HCT116 (cell line): Measurements from ENCODE around the gene CA4. TPM values are rescaled to one million over a fixed set of nuclear protein-coding genes. Genes with fewer than 3 reads are reported as not detected.

Experiments used
- ATAC-seq: fragments of 200-7000 bp; cut with Tn5 transposase; 2 replicates; pipeline ENCODE4 v1.9.1; 2020; ENCODE audit warnings: mild to moderate bottlenecking, moderate library complexity
- BruUV-seq: library from RNA; stranded (reverse); fragments of 400-500 nt; replicated peaks from 2 replicates; lab custom pipeline; 2021; lab: Mats Ljungman, UMichigan
- CTCF ChIA-PET: fragments of 300-600 bp; sonication (Branson Sonifier 250); formaldehyde crosslinking; loops from one replicate; lab custom pipeline; 2021; ENCODE audit warnings: antibody characterized with exemption; lab: Charles Lee
- POLR2A ChIA-PET: fragments of 300-600, 350-600 bp; sonication (Branson Sonifier 250); formaldehyde crosslinking; loops from one replicate; lab custom pipeline; 2021; ENCODE audit warnings: antibody characterized with exemption; lab: Charles Lee
- RAD21 ChIA-PET, 2 experiments: fragments of 300-600 bp; sonication (Branson Sonifier 250); formaldehyde crosslinking; loops; one replicate each; lab custom pipeline; 2023; ENCODE audit warnings: low total read pairs in 2 of 2; ENCODE audit not compliant: uncharacterized antibody in 2 of 2, unreplicated experiment in 2 of 2, low non-redundant PET in 1 of 2; lab: Charles Lee
- DNase-seq: peaks from one replicate; pipeline ENCODE4 v3.0.0-alpha.2; 2010; ENCODE audit warnings: low read depth, low spot score
- H2AFZ ChIP-seq: fragments of 200-600 bp; shearing (Covaris generic), sonication (generic); 2 replicates; pipeline ENCODE4 v1.6.1; 2017; ENCODE audit warnings: low read depth, mixed run types, mixed read lengths, antibody characterized with exemption, low read length; ENCODE audit not compliant: poor library complexity, severe bottlenecking
- H3K27ac ChIP-seq: 2 replicates; pipeline ENCODE4 v1.5.1; 2012; ENCODE audit warnings: low read depth, low read length
- H3K27me3 ChIP-seq: fragments of 200-600 bp; sonication (generic); 2 replicates; pipeline ENCODE4 v1.6.1; 2016; ENCODE audit warnings: mixed run types, low read length, mixed read lengths; ENCODE audit not compliant: insufficient read depth
- H3K36me3 ChIP-seq, 2 experiments: fragments of 200-500 bp in 1 of 2; fragments of 200-600 bp in 1 of 2; sonication (Bioruptor generic) in 1 of 2; sonication (generic) in 1 of 2; 2 replicates each; pipeline versions ENCODE4 v1.5.1 to v1.6.1; 2014 to 2016; ENCODE audit warnings: low read length in 2 of 2, inconsistent platforms in 1 of 2, mixed read lengths in 1 of 2, mixed run types in 1 of 2; ENCODE audit not compliant: insufficient read depth in 2 of 2, control insufficient read depth in 1 of 2
- H3K4me1 ChIP-seq, 2 experiments: fragments of 200-600 bp in 1 of 2; sonication (generic) in 1 of 2; 2 replicates each; pipeline versions ENCODE4 v1.5.1 to v1.6.1; 2012 to 2017; ENCODE audit warnings: low read length in 2 of 2, inconsistent platforms in 1 of 2, mild to moderate bottlenecking in 1 of 2, mixed read lengths in 1 of 2, mixed run types in 1 of 2, moderate library complexity in 1 of 2; ENCODE audit not compliant: insufficient read depth in 2 of 2, control insufficient read depth in 1 of 2
- H3K4me2 ChIP-seq: fragments of 200-600 bp; sonication (generic); 2 replicates; pipeline ENCODE4 v1.6.1; 2017; ENCODE audit warnings: mixed run types, low read length, mixed read lengths
- H3K4me3 ChIP-seq, 2 experiments: fragments of 200-600 bp in 1 of 2; sonication (generic) in 1 of 2; replicated peaks in 1 of 2; 2 replicates each; pipeline ENCODE4 v1.5.1; 2011 to 2016; ENCODE audit warnings: low read length in 2 of 2, control low read depth in 1 of 2, low read depth in 1 of 2, mild to moderate bottlenecking in 1 of 2, mixed read lengths in 1 of 2, mixed run types in 1 of 2
- H3K79me2 ChIP-seq: fragments of 200-600 bp; sonication (generic); 2 replicates; pipeline ENCODE4 v1.6.1; 2017; ENCODE audit warnings: mild to moderate bottlenecking, mixed run types, low read length, moderate library complexity, mixed read lengths; ENCODE audit not compliant: insufficient read depth
- H3K9ac ChIP-seq: fragments of 200-600 bp; sonication (generic); 2 replicates; pipeline ENCODE4 v1.6.1; 2016; ENCODE audit warnings: low read length, mixed read lengths
- H3K9me2 ChIP-seq: fragments of 200-600 bp; sonication (generic), shearing (Covaris generic); 2 replicates; pipeline ENCODE4 v1.6.1; 2017; ENCODE audit warnings: mixed run types, mild to moderate bottlenecking, moderate library complexity; ENCODE audit not compliant: insufficient read depth
- H3K9me3 ChIP-seq, 2 experiments: fragments of 200-500 bp in 1 of 2; fragments of 200-600 bp in 1 of 2; sonication (Bioruptor generic) in 1 of 2; sonication (generic) in 1 of 2; 2 replicates each; pipeline ENCODE4 v1.6.1; 2014 to 2017; ENCODE audit warnings: low read length in 2 of 2, mixed read lengths in 2 of 2, inconsistent platforms in 1 of 2, low read depth in 1 of 2, mild to moderate bottlenecking in 1 of 2, mixed run types in 1 of 2, moderate library complexity in 1 of 2; ENCODE audit not compliant: control insufficient read depth in 1 of 2, insufficient read depth in 1 of 2
- H4K20me1 ChIP-seq: fragments of 200-600 bp; sonication (generic), shearing (Covaris generic); 2 replicates; pipeline ENCODE4 v1.6.1; 2017; ENCODE audit warnings: mixed run types, mild to moderate bottlenecking, moderate library complexity; ENCODE audit not compliant: insufficient read depth
- ATF3 ChIP-seq: IDR thresholded peaks from 2 replicates; pipeline ENCODE4 v1.6.1; 2012
- CTCF ChIP-seq, 3 experiments: fragments of 200-600 bp in 1 of 3; sonication (generic) in 1 of 3; IDR thresholded peaks in 2 of 3; conservative IDR thresholded peaks in 1 of 3; 2 replicates each; pipeline ENCODE4 v1.5.1; 2012 to 2017; ENCODE audit warnings: low read depth in 2 of 3, low read length in 2 of 3, antibody characterized with exemption in 1 of 3, borderline replicate concordance in 1 of 3, control low read depth in 1 of 3, mild to moderate bottlenecking in 1 of 3, mixed read lengths in 1 of 3, mixed run types in 1 of 3, moderate library complexity in 1 of 3; ENCODE audit not compliant: insufficient read depth in 1 of 3
- ELF1 ChIP-seq: IDR thresholded peaks from 2 replicates; pipeline ENCODE4 v1.6.1; 2012; ENCODE audit warnings: low read depth, borderline replicate concordance
- EZH2phosphoT487 ChIP-seq: fragments of 200-600 bp; IDR thresholded peaks from 2 replicates; pipeline ENCODE4 v1.6.1; 2018; ENCODE audit warnings: antibody characterized with exemption, borderline replicate concordance
- FOSL1 ChIP-seq: IDR thresholded peaks from 2 replicates; pipeline ENCODE4 v1.6.1; 2012; ENCODE audit warnings: low read depth
- POLR2A ChIP-seq: IDR thresholded peaks from 2 replicates; pipeline ENCODE4 v1.7.0; 2011; ENCODE audit warnings: borderline replicate concordance; ENCODE audit not compliant: insufficient read depth, insufficient read length; ENCODE audit errors: extremely low read depth
- RAD21 ChIP-seq: IDR thresholded peaks from 2 replicates; pipeline ENCODE4 v1.6.1; 2012; ENCODE audit warnings: low read depth, mild to moderate bottlenecking
- SP1 ChIP-seq: IDR thresholded peaks from 2 replicates; pipeline ENCODE4 v1.6.1; 2012; ENCODE audit warnings: low read depth
- ZBTB33 ChIP-seq: IDR thresholded peaks from 2 replicates; pipeline ENCODE4 v1.6.1; 2011; ENCODE audit warnings: mild to moderate bottlenecking, low read length, moderate library complexity; ENCODE audit not compliant: insufficient replicate concordance; ENCODE audit errors: extremely low read depth
- ZFX ChIP-seq: fragments of 450-650 bp; IDR thresholded peaks from 2 replicates; pipeline ENCODE4 v1.6.1; 2017
- intact Hi-C: fragments of 100-400 bp; cut with micrococcal nuclease; formaldehyde crosslinking; loops from 2 replicates; pipeline ENCODE4 v1.10.0; 2022
- total RNA-seq: library from RNA; stranded (reverse); gene quantifications from one replicate; pipeline ENCODE4 v1.2.1, GENCODE V29; 2021; ENCODE audit not compliant: unreplicated experiment

The CA4 gene
- total RNA-seq, 1 experiment from 2014 or later: 0.20 TPM

GRCh38 chr17:60167065-60167741 lies 17.4 kb downstream of the CA4 start:
- H3K4me2 ChIP-seq: no peak overlapping the region
- ATAC-seq (no peak), DNase-seq (no peak)
- no peaks in the 10 kb centered on the region for H3K79me2 ChIP-seq
- ChIA-PET CTCF (no interaction called here), POLR2A (no interaction called here), RAD21 (no interaction called here)
- no peaks in the 10 kb centered on the region for H3K36me3 ChIP-seq
- H3K27ac ChIP-seq: no peak overlapping the region
- TF ChIP-seq EZH2phosphoT487 (no peak), ATF3 (no peak), ZFX (no peak), FOSL1 (no peak), RAD21 (no peak), SP1 (no peak), ELF1 (no peak), ZBTB33 (no peak), CTCF (IDR thresholded peaks at IDR 0.05 in 2 of 3, conservative IDR thresholded peaks at IDR 0.05 in 1 of 3; ENCODE audit: borderline replicate concordance in 1 of 3, insufficient read depth in 1 of 3, low read depth in 2 of 3, low read length in 2 of 3) (no peak), POLR2A (no peak)
- no peak overlapping the region for H3K9ac ChIP-seq
- intact Hi-C loops: no loop called here
- H3K9me3 ChIP-seq: no peaks in the 10 kb centered on the region
- no peaks in the 10 kb centered on the region for H4K20me1 ChIP-seq
- H2AFZ ChIP-seq: no peak overlapping the region
- no TSS peak for BruUV-seq
- no peaks in the 10 kb centered on the region for H3K27me3 ChIP-seq
- H3K4me3 ChIP-seq: no peak overlapping the region
- no peaks in the 10 kb centered on the region for H3K9me2 ChIP-seq
- H3K4me1 ChIP-seq: peaks cover 0 to 21% of the 10 kb centered on the region in 2 experiments; a peak in 1 of 4 replicates
